HepG2 (cell line): ENCODE measurements around the gene ZNF616. TPM values are rescaled to one million over a fixed set of nuclear protein-coding genes. Genes with fewer than 3 reads are reported as not detected.

Experiments
- CCAR2 ChIP-seq: fragments of 200-400 bp; formaldehyde crosslinking; optimal IDR thresholded peaks from 2 replicates; pipeline ENCODE3; 2018; ENCODE audit warnings: low read depth, mild to moderate bottlenecking, low read length, moderate library complexity
- HDAC2 ChIP-seq: sonication (generic); formaldehyde crosslinking; IDR thresholded peaks from 2 replicates; pipeline ENCODE4 v1.4.0; 2020; ENCODE audit warnings: missing genetic modification reagents
- HNF4A ChIP-seq: sonication (generic); formaldehyde crosslinking; IDR thresholded peaks from 2 replicates; pipeline ENCODE4 v1.4.0; 2020; ENCODE audit warnings: missing genetic modification reagents
- MXD4 ChIP-seq: IDR thresholded peaks from 2 replicates; pipeline ENCODE4 v1.6.1; 2016; ENCODE audit warnings: mild to moderate bottlenecking, missing biosample characterization, missing genetic modification reagents
- RAD21 ChIP-seq: fragments of 450-650 bp; formaldehyde crosslinking; IDR thresholded peaks from 2 replicates; pipeline ENCODE4 v1.5.0; 2020; ENCODE audit warnings: mild to moderate bottlenecking
- SP2 ChIP-seq: sonication (generic); formaldehyde crosslinking; IDR thresholded peaks from 2 replicates; pipeline ENCODE4 v1.5.1; 2020; ENCODE audit warnings: mild to moderate bottlenecking, missing genetic modification reagents
- ZNF496 ChIP-seq: sonication (generic); formaldehyde crosslinking; IDR thresholded peaks from 2 replicates; pipeline ENCODE4 v1.8.1; 2023; ENCODE audit warnings: mild to moderate bottlenecking, moderate library complexity, missing genetic modification reagents; ENCODE audit not compliant: insufficient replicate concordance
- ZNF607 ChIP-seq: sonication (generic); formaldehyde crosslinking; IDR thresholded peaks from 2 replicates; pipeline ENCODE4 v1.5.1; 2020; ENCODE audit warnings: missing genetic modification reagents, mild to moderate bottlenecking, borderline replicate concordance
- polyA plus RNA-seq, 8 experiments: library from polyadenylated mRNA; depleted of rRNA in 3 of 8; stranded (reverse) in 7 of 8; unstranded in 1 of 8; fragments of >200 nt; fragmentation: Illumina TruSeq in 4 of 8; extraction: Trizol in 4 of 8; gene quantifications; 2 replicates each; pipeline versions ENCODE4 v1.2.1 to v1.2.3, GENCODE V29; 2011 to 2016; ENCODE audit warnings: low read depth in 4 of 8, missing spikeins in 1 of 8, mixed read lengths in 1 of 8; ENCODE audit not compliant: insufficient read depth in 1 of 8
- total RNA-seq, 5 experiments: library from RNA; depleted of rRNA; stranded (reverse); fragments of >200 nt; fragmentation: Illumina TruSeq; extraction: Trizol; gene quantifications; 2 replicates each; pipeline ENCODE4 v1.2.3, GENCODE V29; 2016; ENCODE audit warnings: low read depth in 1 of 5
- TF ChIP-seq, protein P1 (sequence below): sonication (generic); formaldehyde crosslinking; IDR thresholded peaks from 2 replicates; pipeline ENCODE4 v1.4.0; 2020; ENCODE audit warnings: missing genetic modification reagents
- TF ChIP-seq, protein P2 (sequence below): sonication (generic); formaldehyde crosslinking; IDR thresholded peaks from 2 replicates; pipeline ENCODE4 v1.5.0; 2020; ENCODE audit warnings: mild to moderate bottlenecking, missing genetic modification reagents, borderline replicate concordance
- TF ChIP-seq, protein P3 (sequence below): IDR thresholded peaks from 2 replicates; pipeline ENCODE4 v1.6.1; 2016
- TF ChIP-seq, protein P4 (sequence below): sonication (generic); formaldehyde crosslinking; conservative IDR thresholded peaks from 2 replicates; pipeline ENCODE4 v1.8.0; 2022; ENCODE audit warnings: mild to moderate bottlenecking, moderate library complexity, missing genetic modification reagents

Gene ZNF616
- total and polyA plus RNA-seq, 2 of the 13 experiments (the other 11 are each of a cell fraction or from before 2014, with no cell fraction given) = 2.2 to 10.4 TPM

DNA sequence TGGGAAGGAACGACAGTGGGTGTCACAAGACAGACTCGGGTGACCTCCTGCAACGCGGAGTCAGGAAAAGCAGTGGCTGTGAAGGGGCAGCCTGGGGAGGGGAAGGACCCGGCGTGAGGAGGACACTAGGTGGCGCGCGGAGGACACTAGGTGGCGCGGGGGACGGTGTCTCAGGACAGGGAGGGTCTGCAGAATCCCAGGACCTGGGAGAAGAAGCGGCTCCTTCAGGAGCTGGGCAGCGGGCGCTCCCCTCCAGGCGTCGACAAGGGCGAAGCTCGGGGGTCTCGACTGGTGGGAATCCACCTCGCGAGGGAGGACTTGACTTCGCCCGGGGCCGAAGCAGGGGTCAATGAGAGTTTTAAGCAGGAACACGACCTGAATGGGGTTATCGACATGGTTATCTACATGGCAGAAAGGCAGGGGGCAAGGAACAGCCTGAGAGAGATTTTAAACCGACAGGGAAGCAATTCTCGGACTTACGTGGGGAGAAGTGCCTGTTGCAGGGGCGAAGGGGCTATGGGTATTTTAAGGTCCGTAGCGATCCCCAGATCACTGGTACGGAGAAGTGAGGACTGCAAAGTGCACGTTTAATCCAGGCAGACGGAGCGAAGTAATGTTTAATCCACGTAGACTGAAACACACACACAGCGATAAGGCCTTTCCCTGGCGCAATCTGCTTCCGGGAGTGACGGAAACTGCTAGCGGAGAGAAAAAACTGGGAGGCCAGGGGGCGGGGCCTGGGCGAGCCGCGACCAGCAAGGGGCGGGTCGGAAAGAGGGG is at the start of gene ZNF616 (continued):
- TF ChIP-seq MXD4 (CRISPR knock-in tag) (no peak), ZNF607 (CRISPR knock-in tag) (no peak), HDAC2 (CRISPR knock-in tag) (no peak), ZNF496 (CRISPR knock-in tag) (no peak), SP2 (CRISPR knock-in tag) (no peak), CCAR2 (no peak), HNF4A (no peak), RAD21 (peak; percentile 87)
- TF ChIP-seq, protein P1, sequence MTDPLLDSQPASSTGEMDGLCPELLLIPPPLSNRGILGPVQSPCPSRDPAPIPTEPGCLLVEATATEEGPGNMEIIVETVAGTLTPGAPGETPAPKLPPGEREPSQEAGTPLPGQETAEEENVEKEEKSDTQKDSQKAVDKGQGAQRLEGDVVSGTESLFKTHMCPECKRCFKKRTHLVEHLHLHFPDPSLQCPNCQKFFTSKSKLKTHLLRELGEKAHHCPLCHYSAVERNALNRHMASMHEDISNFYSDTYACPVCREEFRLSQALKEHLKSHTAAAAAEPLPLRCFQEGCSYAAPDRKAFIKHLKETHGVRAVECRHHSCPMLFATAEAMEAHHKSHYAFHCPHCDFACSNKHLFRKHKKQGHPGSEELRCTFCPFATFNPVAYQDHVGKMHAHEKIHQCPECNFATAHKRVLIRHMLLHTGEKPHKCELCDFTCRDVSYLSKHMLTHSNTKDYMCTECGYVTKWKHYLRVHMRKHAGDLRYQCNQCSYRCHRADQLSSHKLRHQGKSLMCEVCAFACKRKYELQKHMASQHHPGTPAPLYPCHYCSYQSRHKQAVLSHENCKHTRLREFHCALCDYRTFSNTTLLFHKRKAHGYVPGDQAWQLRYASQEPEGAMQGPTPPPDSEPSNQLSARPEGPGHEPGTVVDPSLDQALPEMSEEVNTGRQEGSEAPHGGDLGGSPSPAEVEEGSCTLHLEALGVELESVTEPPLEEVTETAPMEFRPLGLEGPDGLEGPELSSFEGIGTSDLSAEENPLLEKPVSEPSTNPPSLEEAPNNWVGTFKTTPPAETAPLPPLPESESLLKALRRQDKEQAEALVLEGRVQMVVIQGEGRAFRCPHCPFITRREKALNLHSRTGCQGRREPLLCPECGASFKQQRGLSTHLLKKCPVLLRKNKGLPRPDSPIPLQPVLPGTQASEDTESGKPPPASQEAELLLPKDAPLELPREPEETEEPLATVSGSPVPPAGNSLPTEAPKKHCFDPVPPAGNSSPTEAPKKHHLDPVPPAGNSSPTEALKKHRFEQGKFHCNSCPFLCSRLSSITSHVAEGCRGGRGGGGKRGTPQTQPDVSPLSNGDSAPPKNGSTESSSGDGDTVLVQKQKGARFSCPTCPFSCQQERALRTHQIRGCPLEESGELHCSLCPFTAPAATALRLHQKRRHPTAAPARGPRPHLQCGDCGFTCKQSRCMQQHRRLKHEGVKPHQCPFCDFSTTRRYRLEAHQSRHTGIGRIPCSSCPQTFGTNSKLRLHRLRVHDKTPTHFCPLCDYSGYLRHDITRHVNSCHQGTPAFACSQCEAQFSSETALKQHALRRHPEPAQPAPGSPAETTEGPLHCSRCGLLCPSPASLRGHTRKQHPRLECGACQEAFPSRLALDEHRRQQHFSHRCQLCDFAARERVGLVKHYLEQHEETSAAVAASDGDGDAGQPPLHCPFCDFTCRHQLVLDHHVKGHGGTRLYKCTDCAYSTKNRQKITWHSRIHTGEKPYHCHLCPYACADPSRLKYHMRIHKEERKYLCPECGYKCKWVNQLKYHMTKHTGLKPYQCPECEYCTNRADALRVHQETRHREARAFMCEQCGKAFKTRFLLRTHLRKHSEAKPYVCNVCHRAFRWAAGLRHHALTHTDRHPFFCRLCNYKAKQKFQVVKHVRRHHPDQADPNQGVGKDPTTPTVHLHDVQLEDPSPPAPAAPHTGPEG (CRISPR knock-in tag) = no peak
- TF ChIP-seq, protein P2, sequence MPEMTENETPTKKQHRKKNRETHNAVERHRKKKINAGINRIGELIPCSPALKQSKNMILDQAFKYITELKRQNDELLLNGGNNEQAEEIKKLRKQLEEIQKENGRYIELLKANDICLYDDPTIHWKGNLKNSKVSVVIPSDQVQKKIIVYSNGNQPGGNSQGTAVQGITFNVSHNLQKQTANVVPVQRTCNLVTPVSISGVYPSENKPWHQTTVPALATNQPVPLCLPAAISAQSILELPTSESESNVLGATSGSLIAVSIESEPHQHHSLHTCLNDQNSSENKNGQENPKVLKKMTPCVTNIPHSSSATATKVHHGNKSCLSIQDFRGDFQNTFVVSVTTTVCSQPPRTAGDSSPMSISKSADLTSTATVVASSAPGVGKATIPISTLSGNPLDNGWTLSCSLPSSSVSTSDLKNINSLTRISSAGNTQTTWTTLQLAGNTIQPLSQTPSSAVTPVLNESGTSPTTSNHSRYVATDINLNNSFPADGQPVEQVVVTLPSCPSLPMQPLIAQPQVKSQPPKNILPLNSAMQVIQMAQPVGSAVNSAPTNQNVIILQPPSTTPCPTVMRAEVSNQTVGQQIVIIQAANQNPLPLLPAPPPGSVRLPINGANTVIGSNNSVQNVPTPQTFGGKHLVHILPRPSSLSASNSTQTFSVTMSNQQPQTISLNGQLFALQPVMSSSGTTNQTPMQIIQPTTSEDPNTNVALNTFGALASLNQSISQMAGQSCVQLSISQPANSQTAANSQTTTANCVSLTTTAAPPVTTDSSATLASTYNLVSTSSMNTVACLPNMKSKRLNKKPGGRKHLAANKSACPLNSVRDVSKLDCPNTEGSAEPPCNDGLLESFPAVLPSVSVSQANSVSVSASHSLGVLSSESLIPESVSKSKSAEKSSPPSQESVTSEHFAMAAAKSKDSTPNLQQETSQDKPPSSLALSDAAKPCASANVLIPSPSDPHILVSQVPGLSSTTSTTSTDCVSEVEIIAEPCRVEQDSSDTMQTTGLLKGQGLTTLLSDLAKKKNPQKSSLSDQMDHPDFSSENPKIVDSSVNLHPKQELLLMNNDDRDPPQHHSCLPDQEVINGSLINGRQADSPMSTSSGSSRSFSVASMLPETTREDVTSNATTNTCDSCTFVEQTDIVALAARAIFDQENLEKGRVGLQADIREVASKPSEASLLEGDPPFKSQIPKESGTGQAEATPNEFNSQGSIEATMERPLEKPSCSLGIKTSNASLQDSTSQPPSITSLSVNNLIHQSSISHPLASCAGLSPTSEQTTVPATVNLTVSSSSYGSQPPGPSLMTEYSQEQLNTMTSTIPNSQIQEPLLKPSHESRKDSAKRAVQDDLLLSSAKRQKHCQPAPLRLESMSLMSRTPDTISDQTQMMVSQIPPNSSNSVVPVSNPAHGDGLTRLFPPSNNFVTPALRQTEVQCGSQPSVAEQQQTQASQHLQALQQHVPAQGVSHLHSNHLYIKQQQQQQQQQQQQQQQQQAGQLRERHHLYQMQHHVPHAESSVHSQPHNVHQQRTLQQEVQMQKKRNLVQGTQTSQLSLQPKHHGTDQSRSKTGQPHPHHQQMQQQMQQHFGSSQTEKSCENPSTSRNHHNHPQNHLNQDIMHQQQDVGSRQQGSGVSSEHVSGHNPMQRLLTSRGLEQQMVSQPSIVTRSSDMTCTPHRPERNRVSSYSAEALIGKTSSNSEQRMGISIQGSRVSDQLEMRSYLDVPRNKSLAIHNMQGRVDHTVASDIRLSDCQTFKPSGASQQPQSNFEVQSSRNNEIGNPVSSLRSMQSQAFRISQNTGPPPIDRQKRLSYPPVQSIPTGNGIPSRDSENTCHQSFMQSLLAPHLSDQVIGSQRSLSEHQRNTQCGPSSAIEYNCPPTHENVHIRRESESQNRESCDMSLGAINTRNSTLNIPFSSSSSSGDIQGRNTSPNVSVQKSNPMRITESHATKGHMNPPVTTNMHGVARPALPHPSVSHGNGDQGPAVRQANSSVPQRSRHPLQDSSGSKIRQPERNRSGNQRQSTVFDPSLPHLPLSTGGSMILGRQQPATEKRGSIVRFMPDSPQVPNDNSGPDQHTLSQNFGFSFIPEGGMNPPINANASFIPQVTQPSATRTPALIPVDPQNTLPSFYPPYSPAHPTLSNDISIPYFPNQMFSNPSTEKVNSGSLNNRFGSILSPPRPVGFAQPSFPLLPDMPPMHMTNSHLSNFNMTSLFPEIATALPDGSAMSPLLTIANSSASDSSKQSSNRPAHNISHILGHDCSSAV (CRISPR knock-in tag) = no peak
- TF ChIP-seq, protein P3, sequence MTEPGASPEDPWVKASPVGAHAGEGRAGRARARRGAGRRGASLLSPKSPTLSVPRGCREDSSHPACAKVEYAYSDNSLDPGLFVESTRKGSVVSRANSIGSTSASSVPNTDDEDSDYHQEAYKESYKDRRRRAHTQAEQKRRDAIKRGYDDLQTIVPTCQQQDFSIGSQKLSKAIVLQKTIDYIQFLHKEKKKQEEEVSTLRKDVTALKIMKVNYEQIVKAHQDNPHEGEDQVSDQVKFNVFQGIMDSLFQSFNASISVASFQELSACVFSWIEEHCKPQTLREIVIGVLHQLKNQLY (CRISPR knock-in tag) = no peak
- TF ChIP-seq, protein P4, sequence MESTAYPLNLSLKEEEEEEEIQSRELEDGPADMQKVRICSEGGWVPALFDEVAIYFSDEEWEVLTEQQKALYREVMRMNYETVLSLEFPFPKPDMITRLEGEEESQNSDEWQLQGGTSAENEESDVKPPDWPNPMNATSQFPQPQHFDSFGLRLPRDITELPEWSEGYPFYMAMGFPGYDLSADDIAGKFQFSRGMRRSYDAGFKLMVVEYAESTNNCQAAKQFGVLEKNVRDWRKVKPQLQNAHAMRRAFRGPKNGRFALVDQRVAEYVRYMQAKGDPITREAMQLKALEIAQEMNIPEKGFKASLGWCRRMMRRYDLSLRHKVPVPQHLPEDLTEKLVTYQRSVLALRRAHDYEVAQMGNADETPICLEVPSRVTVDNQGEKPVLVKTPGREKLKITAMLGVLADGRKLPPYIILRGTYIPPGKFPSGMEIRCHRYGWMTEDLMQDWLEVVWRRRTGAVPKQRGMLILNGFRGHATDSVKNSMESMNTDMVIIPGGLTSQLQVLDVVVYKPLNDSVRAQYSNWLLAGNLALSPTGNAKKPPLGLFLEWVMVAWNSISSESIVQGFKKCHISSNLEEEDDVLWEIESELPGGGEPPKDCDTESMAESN (CRISPR knock-in tag) = no peak
